ENCODE data around the gene NUP35.

The NUP35 gene

DNA sequence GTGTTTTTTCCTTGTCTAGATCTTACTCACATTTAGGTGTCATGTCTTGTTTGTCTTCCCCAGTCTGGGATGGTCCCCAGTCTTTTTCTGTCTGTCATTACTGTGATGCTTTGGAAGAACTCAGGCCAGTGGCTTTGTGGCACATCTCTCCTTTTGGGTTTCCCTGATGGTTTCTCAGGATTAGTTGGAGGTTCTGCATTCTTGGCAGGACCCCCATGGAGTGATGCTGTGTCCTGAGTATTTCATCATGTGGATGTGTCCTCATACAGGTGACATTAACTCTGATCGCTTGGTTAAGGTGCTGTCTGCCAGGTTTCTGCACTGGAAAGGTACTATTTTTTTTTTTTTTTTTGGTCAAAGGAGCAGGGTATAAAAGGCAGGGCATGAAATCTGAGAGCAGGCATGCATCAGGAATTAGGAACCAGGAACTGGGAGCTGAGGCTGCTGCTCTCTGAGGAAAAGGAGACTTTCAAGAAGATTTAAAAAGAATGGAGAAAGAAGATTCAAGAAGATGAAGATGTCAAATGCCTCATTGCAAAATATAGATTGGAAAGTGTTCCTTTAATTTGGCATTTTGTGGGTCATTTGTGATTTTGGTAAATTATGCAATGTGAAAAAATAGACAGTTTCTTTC is 85.3 kb downstream of the NUP35 start:
- no peak for DNase-seq (ENCODE audit: low spot score)

All from HuH-7 (cell line).